OCI-LY1 (cell line): ENCODE results near the gene MINDY4.

Source experiments
- CTCF ChIP-seq: fragments of 200-600 bp; sonication (generic), shearing (Covaris generic); IDR thresholded peaks from 2 replicates; pipeline ENCODE4 v1.5.1; 2017; ENCODE audit warnings: mild to moderate bottlenecking, antibody characterized with exemption, low read length, moderate library complexity, mixed read lengths
- EZH2 ChIP-seq: fragments of 200-600 bp; sonication (generic), shearing (Covaris generic); IDR thresholded peaks from 2 replicates; pipeline ENCODE4 v1.8.0; 2017; ENCODE audit warnings: borderline replicate concordance, mixed run types, mild to moderate bottlenecking, antibody characterized with exemption, low read length, moderate library complexity, mixed read lengths

GRCh38 chr7:30755384-30756154 lies 15.6 kb upstream of the MINDY4 start:
- TF ChIP-seq CTCF (no peak), EZH2 (no peak)
